Naive thymus-derived CD4-positive, alpha-beta T cell (primary cell): ENCODE data around the gene KLF12. TPM values are rescaled to one million over a fixed set of nuclear protein-coding genes. Genes with fewer than 3 reads are reported as not detected.

Experiments used
- ATAC-seq: fragments of 150-1000 bp; cut with Tn5 transposase; 2 replicates; pipeline ENCODE4 v1.10.0; 2021; ENCODE audit warnings: mild to moderate bottlenecking, moderate library complexity
- CTCF ChIA-PET: fragments of 350-600 bp; sonication (Branson Sonifier 250); formaldehyde crosslinking; loops from one replicate; lab custom pipeline; 2021; ENCODE audit warnings: antibody characterized with exemption; lab: Charles Lee
- POLR2A ChIA-PET: fragments of 350-600 bp; sonication (Branson Sonifier 250); formaldehyde crosslinking; loops from one replicate; lab custom pipeline; 2021; ENCODE audit warnings: antibody characterized with exemption, inconsistent platforms; lab: Charles Lee
- DNase-seq, 9 donors: peaks; one replicate each; pipeline versions ENCODE4 v3.0.0 to v3.0.0-alpha.2; 2020 to 2022; ENCODE audit warnings: mixed read lengths in 1 of 9
- H3K27ac ChIP-seq: one replicate; pipeline ENCODE4 v1.7.0; 2013; ENCODE audit warnings: mild to moderate bottlenecking, low read depth, low read length, moderate library complexity
- H3K27me3 ChIP-seq, 2 donors: one replicate each; pipeline ENCODE4 v1.7.0; 2013; ENCODE audit warnings: low read length in 2 of 2, mild to moderate bottlenecking in 2 of 2, moderate library complexity in 2 of 2; ENCODE audit not compliant: control insufficient read depth in 2 of 2, insufficient read depth in 2 of 2
- H3K36me3 ChIP-seq, 3 experiments: 1 replicate in 2 of 3; 2 replicates in 1 of 3; pipeline ENCODE4 v1.7.0; 2013; ENCODE audit warnings: low read length in 3 of 3, mild to moderate bottlenecking in 3 of 3, moderate library complexity in 1 of 3; ENCODE audit not compliant: insufficient read depth in 3 of 3, control insufficient read depth in 2 of 3
- H3K4me1 ChIP-seq, 2 donors: one replicate each; pipeline ENCODE4 v1.7.0; 2013; ENCODE audit warnings: low read length in 2 of 2, mild to moderate bottlenecking in 2 of 2, moderate library complexity in 1 of 2; ENCODE audit not compliant: control insufficient read depth in 2 of 2, insufficient read depth in 2 of 2
- H3K4me3 ChIP-seq: 2 replicates; pipeline ENCODE4 v1.7.0; 2013; ENCODE audit warnings: mild to moderate bottlenecking, low read length
- H3K9me3 ChIP-seq, 3 experiments: 1 replicate in 2 of 3; 2 replicates in 1 of 3; pipeline ENCODE4 v1.7.0; 2013; ENCODE audit warnings: low read length in 3 of 3; ENCODE audit not compliant: control insufficient read depth in 2 of 3
- H3K27ac Mint-ChIP-seq, 9 donors: one replicate each; pipeline ENCODE4 v1.8.0; 2020 to 2022; ENCODE audit warnings: mixed read lengths in 9 of 9, mild to moderate bottlenecking in 8 of 9, moderate library complexity in 5 of 9, inconsistent platforms in 2 of 9
- H3K27me3 Mint-ChIP-seq, 5 donors: one replicate each; pipeline ENCODE4 v1.8.0; 2021 to 2022; ENCODE audit warnings: mixed read lengths in 5 of 5, mild to moderate bottlenecking in 1 of 5
- H3K36me3 Mint-ChIP-seq, 5 donors: one replicate each; pipeline ENCODE4 v1.8.0; 2020 to 2022; ENCODE audit warnings: mixed read lengths in 5 of 5, mild to moderate bottlenecking in 3 of 5, inconsistent platforms in 1 of 5
- H3K4me1 Mint-ChIP-seq, 7 donors: one replicate each; pipeline ENCODE4 v1.8.0; 2020 to 2022; ENCODE audit warnings: mixed read lengths in 7 of 7, mild to moderate bottlenecking in 3 of 7, inconsistent platforms in 1 of 7
- H3K4me3 Mint-ChIP-seq, 10 donors: one replicate each; pipeline ENCODE4 v1.8.0; 2020 to 2022; ENCODE audit warnings: mild to moderate bottlenecking in 10 of 10, mixed read lengths in 10 of 10, moderate library complexity in 6 of 10, inconsistent platforms in 2 of 10
- H3K9me3 Mint-ChIP-seq, 11 donors: one replicate each; pipeline ENCODE4 v1.8.0; 2020 to 2022; ENCODE audit warnings: mixed read lengths in 11 of 11, mild to moderate bottlenecking in 4 of 11, inconsistent platforms in 1 of 11, moderate library complexity in 1 of 11
- intact Hi-C, 2 donors: fragments of 100-400 bp; cut with micrococcal nuclease; formaldehyde crosslinking; loops; one replicate each; pipeline ENCODE4 v1.15.1; 2023
- polyA plus RNA-seq, 2 donors: library from polyadenylated mRNA; unstranded; fragments of 300-500 nt; fragmentation: Illumina TruSeq; gene quantifications; one replicate each; pipeline ENCODE4 v1.2.3, GENCODE V29; 2021
- total RNA-seq, 6 experiments: library from RNA in 5 of 6; stranded (reverse) in 5 of 6; gene quantifications; 1 replicate in 5 of 6; 2 replicates in 1 of 6; pipeline ENCODE4 v1.2.3 and lab custom pipeline; 2021 to 2026

KLF12 gene
- total and polyA plus RNA-seq, 7 experiments from 2014 or later, result 19.9 to 86.9 (median 68.5) TPM

DNA sequence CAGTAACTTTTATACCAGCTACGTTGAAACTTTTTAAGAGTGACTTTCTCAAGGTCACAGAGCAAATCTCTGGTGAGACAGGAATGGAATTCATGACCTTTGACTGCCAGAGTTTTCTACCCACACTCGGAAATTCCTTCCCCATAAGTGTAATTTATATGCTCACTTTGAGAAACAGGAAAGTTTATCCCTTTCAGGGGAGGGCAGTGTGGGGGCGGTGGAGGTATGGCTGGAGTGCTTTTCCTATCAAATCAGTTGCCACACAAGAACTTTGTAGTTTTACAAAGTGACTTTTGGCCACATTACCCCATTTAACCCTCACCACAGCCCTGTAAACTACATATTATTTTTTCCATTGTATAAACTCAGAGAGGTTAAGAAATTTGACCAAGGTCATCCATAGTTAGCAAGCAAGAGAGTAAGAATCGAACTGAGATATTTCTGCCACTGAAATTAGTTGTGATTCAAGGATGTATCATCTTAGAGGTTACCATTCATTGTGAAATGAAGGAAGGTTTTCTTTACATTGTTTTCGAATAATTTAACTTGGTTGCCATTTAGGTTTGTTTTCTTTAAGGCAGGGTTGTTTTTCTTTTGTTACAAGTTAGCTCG is 5.9 kb downstream of the KLF12 start:
- peak overlapping the region in 7 of 9 donors; percentile 30 to 73 (median 67) for H3K27ac Mint-ChIP-seq

GRCh38 chr13:74118328-74118727 is 15.9 kb downstream of the KLF12 start:
- CTCF ChIA-PET, result no interaction called here
- POLR2A ChIA-PET, result no interaction called here
- no peak for DNase-seq
- no peak for ATAC-seq
- Mint-ChIP-seq H3K4me1 (peaks cover 30 to 79% (median 63%) of the 10 kb centered on the region in 7 donors), H3K27ac (no peak overlapping the region), H3K27me3 (no peaks in the 10 kb centered on the region), H3K36me3 (peaks cover 18 to 55% (median 46%) of the 10 kb centered on the region in 5 donors), H3K9me3 (peaks cover 5 to 42% (median 27%) of the 10 kb centered on the region in 11 donors), H3K4me3 (peak overlapping the region in 2 of 10 donors; percentile 30 to 45)
- Histone ChIP-seq H3K27ac (no peak overlapping the region), H3K4me1 (peaks cover 5 to 19% of the 10 kb centered on the region in 2 donors), H3K9me3 (peaks cover 8 to 20% (median 10%) of the 10 kb centered on the region in 3 experiments), H3K36me3 (peaks cover 0 to 6% (median 0%) of the 10 kb centered on the region in 3 experiments), H3K27me3 (no peaks in the 10 kb centered on the region), H3K4me3 (no peak overlapping the region)
- intact Hi-C loops, result loop anchor here in 1 of 2 donors (2.0 kb wide), 1 partner anchor 14 kb away; no protein-coding TSS in a partner anchor

More for the DNA sequence above, 5.9 kb downstream of the KLF12 start:
- H3K4me1 Mint-ChIP-seq, result peaks cover 28 to 90% (median 80%) of the 10 kb centered on the region in 7 donors
- Histone ChIP-seq H3K9me3 (no peaks in the 10 kb centered on the region), H3K4me3 (no peak overlapping the region), H3K4me1 (peaks cover 41 to 43% of the 10 kb centered on the region in 2 donors), H3K27ac (no peak overlapping the region), H3K36me3 (peaks cover 0 to 4% (median 0%) of the 10 kb centered on the region in 3 experiments), H3K27me3 (no peaks in the 10 kb centered on the region)
- no peaks in the 10 kb centered on the region for H3K9me3 Mint-ChIP-seq
- H3K4me3 Mint-ChIP-seq, result peak overlapping the region in 3 of 10 donors; percentile 3 to 60 (median 23)
- DNase-seq (peak in 1 of 9 donors; percentile 34), ATAC-seq (no peak)
- ChIA-PET CTCF (interaction anchor here (0.9 to 1.3 kb wide), 2 partner anchors 35 to 280 kb away, joined by 4 to 7 read pairs; no protein-coding TSS in a partner anchor), POLR2A (interaction anchor here (0.7 to 1.3 kb wide), 3 partner anchors 30 to 258 kb away, joined by 3 to 4 read pairs (median 4); no protein-coding TSS in a partner anchor)
- H3K36me3 Mint-ChIP-seq, result peaks cover 0 to 8% (median 0%) of the 10 kb centered on the region in 5 donors
- H3K27me3 Mint-ChIP-seq, result no peaks in the 10 kb centered on the region
- intact Hi-C loops, result loop anchor here in 1 of 2 donors (2.0 kb wide), 1 partner anchor 17 kb away; no protein-coding TSS in a partner anchor

DNA sequence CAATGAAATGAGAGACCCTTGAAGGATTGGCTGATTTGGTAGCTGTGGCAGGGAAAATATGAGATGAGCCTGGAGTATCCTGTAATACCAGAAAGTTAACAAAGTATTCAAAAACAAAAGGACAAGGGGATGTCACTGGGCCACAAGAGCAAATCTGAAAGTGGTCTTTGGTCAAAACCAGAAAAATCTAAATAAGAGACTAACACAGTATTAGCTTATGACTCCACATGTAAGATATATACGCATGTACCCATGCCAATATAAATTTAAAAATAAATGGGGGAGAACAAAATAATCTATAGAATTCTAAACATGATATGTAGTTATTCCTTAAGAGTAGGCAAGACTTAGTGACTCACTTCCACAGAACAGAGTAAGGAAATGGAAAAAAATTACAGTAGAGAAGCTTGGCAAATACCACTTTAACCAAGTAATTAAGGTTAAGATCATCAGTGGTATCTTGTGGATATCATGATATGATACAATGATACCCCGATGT is 16.9 kb downstream of the KLF12 start:
- H3K27ac Mint-ChIP-seq, result peak overlapping the region in 1 of 9 donors; percentile 30

GRCh38 chr13:74115133-74115532 is 19.1 kb downstream of the KLF12 start:
- no peak overlapping the region for H3K4me3 ChIP-seq
- CTCF ChIA-PET, result no interaction called here
- peaks cover 0 to 6% (median 0%) of the 10 kb centered on the region in 3 experiments for H3K36me3 ChIP-seq
- intact Hi-C loops, result no loop called here
- DNase-seq (no peak), ATAC-seq (no peak)
- H3K4me1 ChIP-seq, result peaks cover 0 to 17% of the 10 kb centered on the region in 2 donors
- peaks cover 37 to 80% (median 72%) of the 10 kb centered on the region in 7 donors for H3K4me1 Mint-ChIP-seq
- peaks cover 8 to 20% (median 10%) of the 10 kb centered on the region in 3 experiments for H3K9me3 ChIP-seq
- peaks cover 5 to 36% (median 24%) of the 10 kb centered on the region in 11 donors for H3K9me3 Mint-ChIP-seq
- peak overlapping the region in 1 of 9 donors; percentile 61 for H3K27ac Mint-ChIP-seq
- no peaks in the 10 kb centered on the region for H3K27me3 ChIP-seq
- no peaks in the 10 kb centered on the region for H3K27me3 Mint-ChIP-seq
- POLR2A ChIA-PET, result interaction anchor here (0.9 to 1.0 kb wide), 2 partner anchors 17 to 41 kb away, joined by 3 to 4 read pairs; no protein-coding TSS in a partner anchor
- no peak overlapping the region for H3K27ac ChIP-seq
- no peak overlapping the region for H3K4me3 Mint-ChIP-seq
- H3K36me3 Mint-ChIP-seq, result peaks cover 16 to 55% (median 47%) of the 10 kb centered on the region in 5 donors

More for the DNA sequence above, 16.9 kb downstream of the KLF12 start:
- Mint-ChIP-seq H3K4me1 (peaks cover 37 to 79% (median 63%) of the 10 kb centered on the region in 7 donors), H3K27me3 (no peaks in the 10 kb centered on the region), H3K9me3 (peaks cover 5 to 42% (median 27%) of the 10 kb centered on the region in 11 donors), H3K4me3 (peak overlapping the region in 1 of 10 donors; percentile 30), H3K36me3 (peaks cover 23 to 64% (median 55%) of the 10 kb centered on the region in 5 donors)
- H3K4me1 ChIP-seq, result peaks cover under 1 to 13% of the 10 kb centered on the region in 2 donors
- peaks cover 8 to 20% (median 10%) of the 10 kb centered on the region in 3 experiments for H3K9me3 ChIP-seq
- intact Hi-C loops, result no loop called here
- CTCF ChIA-PET, result interaction anchor here (0.6 to 0.7 kb wide), 2 partner anchors 268 to 351 kb away, joined by 3 to 7 read pairs; no protein-coding TSS in a partner anchor
- no peaks in the 10 kb centered on the region for H3K27me3 ChIP-seq
- ATAC-seq, result no peak
- H3K27ac ChIP-seq, result no peak overlapping the region
- H3K4me3 ChIP-seq, result no peak overlapping the region
- POLR2A ChIA-PET, result no interaction called here
- peaks cover 0 to 6% (median 0%) of the 10 kb centered on the region in 3 experiments for H3K36me3 ChIP-seq
- no peak for DNase-seq

GRCh38 chr13:74114641-74115040 is 19.6 kb downstream of the KLF12 start:
- no peak overlapping the region for H3K27ac ChIP-seq
- Mint-ChIP-seq H3K36me3 (peaks cover 13 to 55% (median 45%) of the 10 kb centered on the region in 5 donors), H3K27ac (peak overlapping the region in 1 of 9 donors; percentile 16), H3K4me3 (no peak overlapping the region), H3K27me3 (no peaks in the 10 kb centered on the region), H3K9me3 (peaks cover 5 to 32% (median 21%) of the 10 kb centered on the region in 11 donors), H3K4me1 (peaks cover 42 to 85% (median 77%) of the 10 kb centered on the region in 7 donors)
- CTCF ChIA-PET, result no interaction called here
- H3K4me1 ChIP-seq, result peaks cover 0 to 17% of the 10 kb centered on the region in 2 donors
- intact Hi-C loops, result loop anchor here in 1 of 2 donors (1.0 kb wide), 2 partner anchors 8 to 12 kb away; no protein-coding TSS in a partner anchor
- ATAC-seq (no peak), DNase-seq (no peak)
- no peak overlapping the region for H3K4me3 ChIP-seq
- no peaks in the 10 kb centered on the region for H3K27me3 ChIP-seq
- H3K9me3 ChIP-seq, result peaks cover 3 to 15% (median 7%) of the 10 kb centered on the region in 3 experiments
- peaks cover 0 to 6% (median 0%) of the 10 kb centered on the region in 3 experiments for H3K36me3 ChIP-seq
- POLR2A ChIA-PET, result interaction anchor here (0.9 to 1.0 kb wide), 2 partner anchors 18 to 41 kb away, joined by 3 to 4 read pairs; no protein-coding TSS in a partner anchor

DNA sequence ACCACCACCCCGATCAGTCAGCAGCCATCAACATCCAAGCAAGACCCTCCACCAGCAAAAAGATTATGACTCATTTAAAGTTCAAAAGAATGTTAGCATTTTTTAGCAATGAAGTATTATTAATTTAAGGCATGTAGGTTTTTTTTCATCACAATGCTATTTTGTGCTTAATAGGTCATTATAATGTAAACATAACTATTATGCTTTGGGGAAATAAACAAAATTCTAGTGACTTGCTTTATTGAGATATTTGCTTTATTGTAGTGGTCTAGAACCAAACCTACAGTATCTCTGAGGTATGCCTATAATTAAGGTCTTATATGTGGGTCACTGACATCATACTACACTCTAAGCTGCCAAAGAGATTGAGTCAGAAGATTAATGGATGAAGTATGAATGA is 20.0 kb downstream of the KLF12 start:
- peaks cover 45 to 85% (median 78%) of the 10 kb centered on the region in 7 donors for H3K4me1 Mint-ChIP-seq
- Histone ChIP-seq H3K27me3 (no peaks in the 10 kb centered on the region), H3K27ac (no peak overlapping the region), H3K9me3 (peaks cover 0 to 10% (median 2%) of the 10 kb centered on the region in 3 experiments), H3K36me3 (peaks cover 0 to 6% (median 0%) of the 10 kb centered on the region in 3 experiments), H3K4me1 (peaks cover 0 to 17% of the 10 kb centered on the region in 2 donors), H3K4me3 (no peak overlapping the region)
- DNase-seq (no peak), ATAC-seq (no peak)
- peaks cover 9 to 52% (median 41%) of the 10 kb centered on the region in 5 donors for H3K36me3 Mint-ChIP-seq
- H3K27ac Mint-ChIP-seq, result peak overlapping the region in 2 of 9 donors; percentile 16 to 62
- peaks cover 5 to 27% (median 16%) of the 10 kb centered on the region in 11 donors for H3K9me3 Mint-ChIP-seq
- H3K27me3 Mint-ChIP-seq, result no peaks in the 10 kb centered on the region
- intact Hi-C loops, result loop anchor here in 1 of 2 donors (1.0 kb wide), 2 partner anchors 8 to 12 kb away; no protein-coding TSS in a partner anchor
- peak overlapping the region in 6 of 10 donors; percentile 4 to 68 (median 15) for H3K4me3 Mint-ChIP-seq
- ChIA-PET CTCF (interaction anchor here (0.6 kb wide), 1 partner anchor 273 kb away, joined by 3 read pairs; no protein-coding TSS in a partner anchor), POLR2A (no interaction called here)
